GM10266 (cell line): ENCODE results near the gene MCM8.

Experiments used
- DNase-seq: peaks from one replicate; pipeline ENCODE4 v3.0.0; 2012; ENCODE audit errors: extremely low spot score
- CTCF ChIP-seq: IDR thresholded peaks from 2 replicates; pipeline ENCODE4 v1.5.1; 2012; ENCODE audit warnings: mild to moderate bottlenecking, low read depth; ENCODE audit not compliant: control insufficient read depth, insufficient read depth; ENCODE audit errors: missing control alignments

MCM8 gene

GRCh38 chr20:6014957-6015356 lies 64.5 kb downstream of the MCM8 start:
- no peak for TF ChIP-seq CTCF
- no peak for DNase-seq

- TF ChIP-seq CTCF = no peak
- no peak for DNase-seq
These were observed 67.0 kb downstream of the MCM8 start for GRCh38 chr20:6017467-6017866.

- no peak for TF ChIP-seq CTCF
These were observed 67.4 kb downstream of the MCM8 start for GRCh38 chr20:6017880-6018279.

GRCh38 chr20:6024768-6025167 lies 74.3 kb downstream of the MCM8 start:
- TF ChIP-seq CTCF = no peak

More at GRCh38 chr20:6017880-6018279, 67.4 kb downstream of the MCM8 start:
- DNase-seq = no peak

GRCh38 chr20:6026051-6026450 lies 75.6 kb downstream of the MCM8 start:
- DNase-seq = no peak
- no peak for TF ChIP-seq CTCF

More at GRCh38 chr20:6024768-6025167, 74.3 kb downstream of the MCM8 start:
- no peak for DNase-seq

GRCh38 chr20:6028818-6029217 lies 78.4 kb downstream of the MCM8 start:
- TF ChIP-seq CTCF = no peak
- no peak for DNase-seq

- no peak for TF ChIP-seq CTCF
- no peak for DNase-seq
These were observed 79.1 kb downstream of the MCM8 start for GRCh38 chr20:6029538-6029937.
